Small intestine (tissue), 7 donors: ENCODE measurements around the gene HOMER1. TPM values are rescaled to one million over a fixed set of nuclear protein-coding genes. Genes with fewer than 3 reads are reported as not detected.

ENCODE experiments used
- DNase-seq, 2 donors: peaks; one replicate each; pipeline versions ENCODE4 v3.0.0 to v3.0.0-alpha.2; 2013
- FAIRE-seq: peaks from 2 replicates; lab custom pipeline; 2012; peaks lifted over from hg19 to GRCh38; lab: Jason Lieb, UNC
- H3K27ac ChIP-seq, 3 donors: one replicate each; pipeline ENCODE4 v1.5.1; 2013; ENCODE audit warnings: low read length in 2 of 3, mild to moderate bottlenecking in 2 of 3, control low read depth in 1 of 3, inconsistent platforms in 1 of 3, low read depth in 1 of 3, moderate library complexity in 1 of 3
- H3K27me3 ChIP-seq, 3 donors: one replicate each; pipeline ENCODE4 v1.6.1; 2013; ENCODE audit warnings: low read length in 3 of 3, inconsistent platforms in 1 of 3; ENCODE audit not compliant: control insufficient read depth in 3 of 3, insufficient read depth in 3 of 3
- H3K36me3 ChIP-seq, 3 donors: one replicate each; pipeline ENCODE4 v1.6.1; 2013; ENCODE audit warnings: low read length in 3 of 3, inconsistent platforms in 1 of 3, low read depth in 1 of 3, mild to moderate bottlenecking in 1 of 3, moderate library complexity in 1 of 3; ENCODE audit not compliant: control insufficient read depth in 3 of 3, insufficient read depth in 2 of 3
- H3K4me1 ChIP-seq, 3 donors: one replicate each; pipeline ENCODE4 v1.6.1; 2013; ENCODE audit warnings: low read length in 2 of 3, inconsistent platforms in 1 of 3, low read depth in 1 of 3, mild to moderate bottlenecking in 1 of 3, moderate library complexity in 1 of 3; ENCODE audit not compliant: control insufficient read depth in 3 of 3, insufficient read depth in 2 of 3
- H3K4me3 ChIP-seq, 3 donors: one replicate each; pipeline ENCODE4 v1.5.1; 2013; ENCODE audit warnings: low read length in 3 of 3, control low read depth in 1 of 3, inconsistent platforms in 1 of 3, low read depth in 1 of 3, mild to moderate bottlenecking in 1 of 3, moderate library complexity in 1 of 3
- H3K9me3 ChIP-seq, 2 donors: one replicate each; pipeline ENCODE4 v1.6.1; 2013; ENCODE audit warnings: low read depth in 1 of 2, low read length in 1 of 2; ENCODE audit not compliant: control insufficient read depth in 2 of 2, insufficient read depth in 1 of 2
- WGBS, 3 donors: extraction: QIAGEN DNeasy Blood & Tissue Kit; methylation state at CpG; one replicate each; pipeline ENCODE4 v1.1.7; 2013; 5-methylcytosine and 5-hydroxymethylcytosine counted together
- polyA plus RNA-seq, 4 donors: library from polyadenylated mRNA; stranded (reverse) in 3 of 4; unstranded in 1 of 4; fragments of 200-250 nt in 3 of 4; fragments of 120-200 nt in 1 of 4; gene quantifications; one replicate each; pipeline versions ENCODE4 v1.2.1 to v1.2.3, GENCODE V29; 2013
- donor health status: healthy with polysubstance abuse.
- donor health status: control.
- donor health status: control.
- donor health status: Bipolar disorder and iron deficiency.
- donor health status: healthy.

The HOMER1 gene
- polyA plus RNA-seq, 4 donors: 0.27 to 2.6 (median 0.39) TPM; not detected in 1

GRCh38 chr5:79333852-79334557 lies 179.9 kb downstream of the HOMER1 start:
- WGBS, 3 donors: 73 to 85% (median 78%) methylated on average over 10 of the region's 10 CpGs
- no peaks in the 10 kb centered on the region for H3K36me3 ChIP-seq
- DNase-seq (no peak), FAIRE-seq (no peak)
- no peak overlapping the region for H3K4me3 ChIP-seq
- H3K27me3 ChIP-seq: peaks cover 0 to 3% (median 0%) of the 10 kb centered on the region in 3 donors
- H3K9me3 ChIP-seq: peaks cover 0 to 4% of the 10 kb centered on the region in 2 donors
- H3K4me1 ChIP-seq: no peaks in the 10 kb centered on the region
- H3K27ac ChIP-seq: no peak overlapping the region

- DNase-seq: peak in 1 of 2 donors; percentile 3
- Histone ChIP-seq H3K27ac (no peak overlapping the region), H3K4me1 (no peaks in the 10 kb centered on the region), H3K4me3 (no peak overlapping the region), H3K27me3 (peaks cover 0 to 3% (median 0%) of the 10 kb centered on the region in 3 donors), H3K36me3 (no peaks in the 10 kb centered on the region), H3K9me3 (peaks cover 0 to 4% of the 10 kb centered on the region in 2 donors)
- WGBS, 3 donors: 84 to 87% (median 86%) methylated on average over 5 of the region's 5 CpGs
- FAIRE-seq: no peak
Measured at GRCh38 chr5:79330071-79330470, 183.9 kb downstream of the HOMER1 start.

- Histone ChIP-seq H3K4me1 (no peaks in the 10 kb centered on the region), H3K27me3 (peaks cover 0 to 3% (median 0%) of the 10 kb centered on the region in 3 donors), H3K36me3 (no peaks in the 10 kb centered on the region), H3K4me3 (no peak overlapping the region), H3K27ac (no peak overlapping the region), H3K9me3 (peaks cover 0 to 4% of the 10 kb centered on the region in 2 donors)
- FAIRE-seq: no peak
- 89 to 90% (median 89%) methylated on average over 4 of the region's 4 CpGs for WGBS, 3 donors
- DNase-seq: no peak
Measured at GRCh38 chr5:79329453-79329852, 184.5 kb downstream of the HOMER1 start.

Other genes with a start within 250 kb of the HOMER1 start
- gene TENT2, start 98.3 kb upstream of the HOMER1 start, polyA plus RNA-seq: 10 to 100 TPM; 13.8 to 49.3 (median 23.0) TPM
- gene CMYA5, start 175.7 kb upstream of the HOMER1 start, polyA plus RNA-seq: 1 to 10 TPM in 3 of 4 donors, under 1 TPM in 1; 0.61 to 5.7 (median 1.6) TPM